ENCODE results near the gene FTSJ1. TPM values are rescaled to one million over a fixed set of nuclear protein-coding genes. Genes with fewer than 3 reads are reported as not detected.

The FTSJ1 gene
- total and polyA plus RNA-seq, 2 experiments from 2014 or later, result 42.8 to 76.3 TPM

DNA sequence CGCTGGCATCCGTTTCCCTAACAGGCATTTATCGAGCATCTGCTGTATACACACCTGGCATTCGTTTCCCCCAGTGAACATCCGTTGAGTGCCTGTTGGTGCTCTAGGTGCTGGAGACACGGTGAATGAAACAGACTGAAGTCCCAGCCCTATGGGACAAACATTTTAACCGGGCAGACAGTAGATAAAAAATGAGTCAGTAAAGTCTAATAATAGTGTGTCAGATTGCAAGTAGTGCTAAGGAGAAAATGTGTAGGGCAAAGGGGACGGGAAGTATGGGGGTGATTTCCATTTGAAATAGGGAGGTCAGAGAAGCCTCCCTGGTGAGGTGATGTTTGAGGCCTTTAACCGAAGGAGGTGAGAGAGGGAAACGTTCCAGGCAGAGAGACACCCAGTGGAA is 40.3 kb downstream of the FTSJ1 start:
- H3K4me1 ChIP-seq (ENCODE audit: insufficient read depth), result no peaks in the 10 kb centered on the region
- no peak overlapping the region for H2AFZ ChIP-seq
- no peaks in the 10 kb centered on the region for H4K20me1 ChIP-seq (replicated peaks; ENCODE audit: insufficient read depth)
- H3F3A ChIP-seq (replicated peaks; ENCODE audit: low read depth), result no peaks in the 10 kb centered on the region
- no peaks in the 10 kb centered on the region for H3K9me2 ChIP-seq (ENCODE audit: insufficient read depth)
- no peak for ATAC-seq
- no peaks in the 10 kb centered on the region for H3K27me3 ChIP-seq (ENCODE audit: insufficient read depth)
- Mint-ChIP-seq H3K4me3 (no peak overlapping the region), H3K27ac (no peak overlapping the region), H3K4me1 (peaks cover 6% of the 10 kb centered on the region; the same call in 2 of the 3 replicates), H3K36me3 (ENCODE audit: low read depth) (peaks cover 10% of the 10 kb centered on the region; the same call in 2 of the 3 replicates), H3K9me3 (no peaks in the 10 kb centered on the region), H3K27me3 (ENCODE audit: insufficient read depth, low read depth, poor library complexity) (peaks cover 8% of the 10 kb centered on the region)
- no peaks in the 10 kb centered on the region for H3K36me3 ChIP-seq (ENCODE audit: insufficient read depth)
- no peak for DNase-seq (ENCODE audit: low spot score)
- H3K4me3 ChIP-seq, result no peak overlapping the region
- no peak overlapping the region for H3K4me2 ChIP-seq
- no peak overlapping the region for H3K27ac ChIP-seq (ENCODE audit: low read depth)
- no peak for TF ChIP-seq CREB1 (CRISPR knock-in tag; IDR thresholded peaks at IDR 0.05; ENCODE audit: low read depth)
- TF ChIP-seq, protein P1, sequence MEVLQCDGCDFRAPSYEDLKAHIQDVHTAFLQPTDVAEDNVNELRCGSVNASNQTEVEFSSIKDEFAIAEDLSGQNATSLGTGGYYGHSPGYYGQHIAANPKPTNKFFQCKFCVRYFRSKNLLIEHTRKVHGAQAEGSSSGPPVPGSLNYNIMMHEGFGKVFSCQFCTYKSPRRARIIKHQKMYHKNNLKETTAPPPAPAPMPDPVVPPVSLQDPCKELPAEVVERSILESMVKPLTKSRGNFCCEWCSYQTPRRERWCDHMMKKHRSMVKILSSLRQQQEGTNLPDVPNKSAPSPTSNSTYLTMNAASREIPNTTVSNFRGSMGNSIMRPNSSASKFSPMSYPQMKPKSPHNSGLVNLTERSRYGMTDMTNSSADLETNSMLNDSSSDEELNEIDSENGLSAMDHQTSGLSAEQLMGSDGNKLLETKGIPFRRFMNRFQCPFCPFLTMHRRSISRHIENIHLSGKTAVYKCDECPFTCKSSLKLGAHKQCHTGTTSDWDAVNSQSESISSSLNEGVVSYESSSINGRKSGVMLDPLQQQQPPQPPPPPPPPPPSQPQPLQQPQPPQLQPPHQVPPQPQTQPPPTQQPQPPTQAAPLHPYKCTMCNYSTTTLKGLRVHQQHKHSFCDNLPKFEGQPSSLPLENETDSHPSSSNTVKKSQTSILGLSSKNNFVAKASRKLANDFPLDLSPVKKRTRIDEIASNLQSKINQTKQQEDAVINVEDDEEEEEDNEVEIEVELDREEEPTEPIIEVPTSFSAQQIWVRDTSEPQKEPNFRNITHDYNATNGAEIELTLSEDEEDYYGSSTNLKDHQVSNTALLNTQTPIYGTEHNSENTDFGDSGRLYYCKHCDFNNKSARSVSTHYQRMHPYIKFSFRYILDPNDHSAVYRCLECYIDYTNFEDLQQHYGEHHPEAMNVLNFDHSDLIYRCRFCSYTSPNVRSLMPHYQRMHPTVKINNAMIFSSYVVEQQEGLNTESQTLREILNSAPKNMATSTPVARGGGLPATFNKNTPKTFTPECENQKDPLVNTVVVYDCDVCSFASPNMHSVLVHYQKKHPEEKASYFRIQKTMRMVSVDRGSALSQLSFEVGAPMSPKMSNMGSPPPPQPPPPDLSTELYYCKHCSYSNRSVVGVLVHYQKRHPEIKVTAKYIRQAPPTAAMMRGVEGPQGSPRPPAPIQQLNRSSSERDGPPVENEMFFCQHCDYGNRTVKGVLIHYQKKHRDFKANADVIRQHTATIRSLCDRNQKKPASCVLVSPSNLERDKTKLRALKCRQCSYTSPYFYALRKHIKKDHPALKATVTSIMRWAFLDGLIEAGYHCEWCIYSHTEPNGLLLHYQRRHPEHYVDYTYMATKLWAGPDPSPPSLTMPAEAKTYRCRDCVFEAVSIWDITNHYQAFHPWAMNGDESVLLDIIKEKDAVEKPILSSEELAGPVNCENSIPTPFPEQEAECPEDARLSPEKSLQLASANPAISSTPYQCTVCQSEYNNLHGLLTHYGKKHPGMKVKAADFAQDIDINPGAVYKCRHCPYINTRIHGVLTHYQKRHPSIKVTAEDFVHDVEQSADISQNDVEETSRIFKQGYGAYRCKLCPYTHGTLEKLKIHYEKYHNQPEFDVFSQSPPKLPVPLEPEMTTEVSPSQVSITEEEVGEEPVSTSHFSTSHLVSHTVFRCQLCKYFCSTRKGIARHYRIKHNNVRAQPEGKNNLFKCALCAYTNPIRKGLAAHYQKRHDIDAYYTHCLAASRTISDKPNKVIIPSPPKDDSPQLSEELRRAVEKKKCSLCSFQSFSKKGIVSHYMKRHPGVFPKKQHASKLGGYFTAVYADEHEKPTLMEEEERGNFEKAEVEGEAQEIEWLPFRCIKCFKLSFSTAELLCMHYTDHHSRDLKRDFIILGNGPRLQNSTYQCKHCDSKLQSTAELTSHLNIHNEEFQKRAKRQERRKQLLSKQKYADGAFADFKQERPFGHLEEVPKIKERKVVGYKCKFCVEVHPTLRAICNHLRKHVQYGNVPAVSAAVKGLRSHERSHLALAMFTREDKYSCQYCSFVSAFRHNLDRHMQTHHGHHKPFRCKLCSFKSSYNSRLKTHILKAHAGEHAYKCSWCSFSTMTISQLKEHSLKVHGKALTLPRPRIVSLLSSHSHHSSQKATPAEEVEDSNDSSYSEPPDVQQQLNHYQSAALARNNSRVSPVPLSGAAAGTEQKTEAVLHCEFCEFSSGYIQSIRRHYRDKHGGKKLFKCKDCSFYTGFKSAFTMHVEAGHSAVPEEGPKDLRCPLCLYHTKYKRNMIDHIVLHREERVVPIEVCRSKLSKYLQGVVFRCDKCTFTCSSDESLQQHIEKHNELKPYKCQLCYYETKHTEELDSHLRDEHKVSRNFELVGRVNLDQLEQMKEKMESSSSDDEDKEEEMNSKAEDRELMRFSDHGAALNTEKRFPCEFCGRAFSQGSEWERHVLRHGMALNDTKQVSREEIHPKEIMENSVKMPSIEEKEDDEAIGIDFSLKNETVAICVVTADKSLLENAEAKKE (CRISPR knock-in tag; IDR thresholded peaks at IDR 0.05), result no peak
- TF ChIP-seq ZNF114 (CRISPR knock-in tag; IDR thresholded peaks at IDR 0.05), result no peak
- TF ChIP-seq, protein P2, sequence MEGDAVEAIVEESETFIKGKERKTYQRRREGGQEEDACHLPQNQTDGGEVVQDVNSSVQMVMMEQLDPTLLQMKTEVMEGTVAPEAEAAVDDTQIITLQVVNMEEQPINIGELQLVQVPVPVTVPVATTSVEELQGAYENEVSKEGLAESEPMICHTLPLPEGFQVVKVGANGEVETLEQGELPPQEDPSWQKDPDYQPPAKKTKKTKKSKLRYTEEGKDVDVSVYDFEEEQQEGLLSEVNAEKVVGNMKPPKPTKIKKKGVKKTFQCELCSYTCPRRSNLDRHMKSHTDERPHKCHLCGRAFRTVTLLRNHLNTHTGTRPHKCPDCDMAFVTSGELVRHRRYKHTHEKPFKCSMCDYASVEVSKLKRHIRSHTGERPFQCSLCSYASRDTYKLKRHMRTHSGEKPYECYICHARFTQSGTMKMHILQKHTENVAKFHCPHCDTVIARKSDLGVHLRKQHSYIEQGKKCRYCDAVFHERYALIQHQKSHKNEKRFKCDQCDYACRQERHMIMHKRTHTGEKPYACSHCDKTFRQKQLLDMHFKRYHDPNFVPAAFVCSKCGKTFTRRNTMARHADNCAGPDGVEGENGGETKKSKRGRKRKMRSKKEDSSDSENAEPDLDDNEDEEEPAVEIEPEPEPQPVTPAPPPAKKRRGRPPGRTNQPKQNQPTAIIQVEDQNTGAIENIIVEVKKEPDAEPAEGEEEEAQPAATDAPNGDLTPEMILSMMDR (conservative IDR thresholded peaks at IDR 0.05; ENCODE audit: low read depth in 2 of 2), result no peak
- no peak for TF ChIP-seq EZH2 (IDR thresholded peaks at IDR 0.05; ENCODE audit: low read depth, unreplicated experiment)
- TF ChIP-seq, protein P3, sequence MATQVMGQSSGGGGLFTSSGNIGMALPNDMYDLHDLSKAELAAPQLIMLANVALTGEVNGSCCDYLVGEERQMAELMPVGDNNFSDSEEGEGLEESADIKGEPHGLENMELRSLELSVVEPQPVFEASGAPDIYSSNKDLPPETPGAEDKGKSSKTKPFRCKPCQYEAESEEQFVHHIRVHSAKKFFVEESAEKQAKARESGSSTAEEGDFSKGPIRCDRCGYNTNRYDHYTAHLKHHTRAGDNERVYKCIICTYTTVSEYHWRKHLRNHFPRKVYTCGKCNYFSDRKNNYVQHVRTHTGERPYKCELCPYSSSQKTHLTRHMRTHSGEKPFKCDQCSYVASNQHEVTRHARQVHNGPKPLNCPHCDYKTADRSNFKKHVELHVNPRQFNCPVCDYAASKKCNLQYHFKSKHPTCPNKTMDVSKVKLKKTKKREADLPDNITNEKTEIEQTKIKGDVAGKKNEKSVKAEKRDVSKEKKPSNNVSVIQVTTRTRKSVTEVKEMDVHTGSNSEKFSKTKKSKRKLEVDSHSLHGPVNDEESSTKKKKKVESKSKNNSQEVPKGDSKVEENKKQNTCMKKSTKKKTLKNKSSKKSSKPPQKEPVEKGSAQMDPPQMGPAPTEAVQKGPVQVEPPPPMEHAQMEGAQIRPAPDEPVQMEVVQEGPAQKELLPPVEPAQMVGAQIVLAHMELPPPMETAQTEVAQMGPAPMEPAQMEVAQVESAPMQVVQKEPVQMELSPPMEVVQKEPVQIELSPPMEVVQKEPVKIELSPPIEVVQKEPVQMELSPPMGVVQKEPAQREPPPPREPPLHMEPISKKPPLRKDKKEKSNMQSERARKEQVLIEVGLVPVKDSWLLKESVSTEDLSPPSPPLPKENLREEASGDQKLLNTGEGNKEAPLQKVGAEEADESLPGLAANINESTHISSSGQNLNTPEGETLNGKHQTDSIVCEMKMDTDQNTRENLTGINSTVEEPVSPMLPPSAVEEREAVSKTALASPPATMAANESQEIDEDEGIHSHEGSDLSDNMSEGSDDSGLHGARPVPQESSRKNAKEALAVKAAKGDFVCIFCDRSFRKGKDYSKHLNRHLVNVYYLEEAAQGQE (IDR thresholded peaks at IDR 0.05; ENCODE audit: unreplicated experiment), result no peak
- TF ChIP-seq POLR2AphosphoS5 (IDR thresholded peaks at IDR 0.05; ENCODE audit: low read depth), result no peak
- TF ChIP-seq STAT1 (IDR thresholded peaks at IDR 0.05; ENCODE audit: unreplicated experiment), result no peak
- H3K79me2 ChIP-seq (replicated peaks; ENCODE audit: insufficient read depth), result no peaks in the 10 kb centered on the region
